Measurements from ENCODE around the gene RAB39A. TPM values are rescaled to one million over a fixed set of nuclear protein-coding genes. Genes with fewer than 3 reads are reported as not detected.
"Not testable (repeated sequence)": the region's sequence is repeated elsewhere in the genome, so short reads cannot be mapped to it uniquely, and the experiment has no call there.

RAB39A gene, protein sequence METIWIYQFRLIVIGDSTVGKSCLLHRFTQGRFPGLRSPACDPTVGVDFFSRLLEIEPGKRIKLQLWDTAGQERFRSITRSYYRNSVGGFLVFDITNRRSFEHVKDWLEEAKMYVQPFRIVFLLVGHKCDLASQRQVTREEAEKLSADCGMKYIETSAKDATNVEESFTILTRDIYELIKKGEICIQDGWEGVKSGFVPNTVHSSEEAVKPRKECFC
- total RNA-seq, result not detected in 2 replicates

DNA sequence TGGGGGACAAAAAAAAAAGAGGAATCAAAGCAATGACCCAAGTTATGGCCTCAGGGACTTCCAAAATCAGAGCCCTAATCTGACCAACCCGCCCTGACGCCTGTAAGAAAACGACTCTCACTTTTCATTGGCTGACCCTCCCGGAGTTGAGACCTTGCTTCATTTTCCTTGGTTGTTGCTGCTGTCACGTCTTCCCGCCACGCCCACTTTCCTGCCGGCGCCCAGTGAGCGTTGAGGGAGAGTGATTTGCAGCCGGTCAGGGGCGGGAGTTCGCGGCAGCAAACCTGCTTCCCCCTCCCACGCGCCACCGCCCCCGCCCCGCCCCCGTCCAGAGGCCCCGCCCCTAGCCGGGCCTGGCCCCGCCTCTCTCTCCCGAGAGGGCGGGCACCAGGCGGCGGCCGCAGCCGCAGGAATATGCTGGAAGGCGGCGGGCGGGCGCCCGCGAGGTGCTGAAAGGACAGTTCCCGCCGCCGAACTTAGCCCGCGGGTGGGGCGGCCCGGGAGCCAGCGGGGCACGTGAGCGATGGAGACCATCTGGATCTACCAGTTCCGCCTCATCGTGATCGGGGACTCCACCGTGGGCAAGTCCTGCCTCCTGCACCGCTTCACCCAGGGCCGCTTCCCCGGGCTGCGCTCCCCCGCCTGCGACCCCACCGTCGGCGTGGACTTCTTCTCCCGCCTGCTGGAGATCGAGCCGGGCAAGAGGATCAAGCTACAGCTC lies at the start of gene RAB39A:
Gene RAB39A, plus strand, starts transcription at position 403 of the 721 bp plus-strand sequence. Its CDS starts 121 bp downstream, at position 524.
- peak within 1 kb of the TSS; percentile 45 for H3K27ac Mint-ChIP-seq
- peak within 1 kb of the TSS; percentile 77 for H3K4me3 Mint-ChIP-seq
- intact Hi-C loops (cut with micrococcal nuclease), result loop anchor here (1.0 to 5.0 kb wide), 3 partner anchors 71 to 88 kb away; partner anchors contain the start of genes CUL5 and SLC35F2

DNA sequence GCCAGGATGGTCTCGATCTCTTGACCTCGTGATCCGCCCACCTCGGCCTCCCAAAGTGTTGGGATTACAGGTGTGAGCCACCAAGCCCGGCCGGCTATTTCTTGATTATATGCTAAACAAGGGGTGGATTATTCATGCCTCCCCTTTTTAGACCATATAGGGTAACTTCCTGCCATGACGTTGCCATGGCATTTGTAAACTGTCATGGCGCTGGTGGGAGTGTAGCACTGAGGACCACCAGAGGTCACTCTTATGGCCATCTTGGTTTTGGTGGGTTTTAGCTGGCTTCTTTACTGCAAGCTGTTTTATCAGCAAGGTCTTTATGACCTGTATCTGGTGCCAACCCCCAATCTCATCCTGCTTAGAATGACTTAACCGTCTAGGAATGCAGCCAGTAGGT lies 46.8 kb upstream of the RAB39A start:
- H3K36me3 Mint-ChIP-seq (ENCODE audit: low read depth); H3K4me3 Mint-ChIP-seq; H3K4me1 Mint-ChIP-seq; intact Hi-C loops (cut with micrococcal nuclease); H3K27ac Mint-ChIP-seq; DNase-seq; H3K9me3 Mint-ChIP-seq; H3K27me3 Mint-ChIP-seq: not testable (repeated sequence)

More for the DNA sequence above, at the start of gene RAB39A:
- no peaks in the 10 kb centered on the region for H3K9me3 Mint-ChIP-seq
- peaks cover 6% of the 10 kb centered on the region for H3K4me1 Mint-ChIP-seq
- peaks cover 29% of the 10 kb centered on the region for H3K27me3 Mint-ChIP-seq
- peak; percentile 90 for DNase-seq
- no peaks in the 10 kb centered on the region for H3K36me3 Mint-ChIP-seq (ENCODE audit: low read depth)

DNA sequence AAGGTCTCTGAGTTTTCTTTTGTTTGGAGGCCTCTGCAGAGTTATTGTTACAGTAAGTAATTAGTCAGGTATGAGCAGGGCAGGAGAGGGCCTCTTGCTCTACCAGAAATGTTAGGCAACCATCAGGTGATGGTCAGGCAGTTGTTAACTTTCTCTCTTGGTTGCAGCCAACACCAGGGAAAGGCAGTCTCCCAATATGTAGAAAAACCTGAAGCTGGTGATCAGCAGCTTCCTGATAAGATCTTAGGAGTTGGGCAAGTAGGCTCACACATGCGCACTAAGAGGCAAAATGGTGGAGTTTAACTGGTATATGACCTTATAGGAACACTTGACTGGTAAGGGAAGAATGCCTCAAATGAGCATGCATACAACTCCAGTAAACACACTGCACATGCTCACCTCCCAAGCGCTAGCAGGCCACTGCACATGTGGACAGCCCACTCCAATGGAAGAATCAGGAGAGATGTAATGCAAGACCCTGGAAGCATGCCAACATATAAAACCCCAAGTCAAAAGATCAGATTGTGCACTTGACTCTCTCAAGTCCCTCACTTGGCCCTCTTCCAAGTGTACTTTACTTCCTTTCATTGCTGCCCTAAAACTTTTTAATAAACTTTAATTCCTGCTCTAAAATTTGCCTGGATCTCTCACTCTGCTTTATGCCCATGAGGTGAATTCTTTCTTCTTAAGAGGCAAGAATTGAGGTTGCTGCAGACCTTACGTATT lies 46.0 kb upstream of the RAB39A start:
- H3K27me3 Mint-ChIP-seq, result peaks cover 2% of the 10 kb centered on the region
- intact Hi-C loops (cut with micrococcal nuclease), result no loop called here
- no peak for DNase-seq
- H3K36me3 Mint-ChIP-seq (ENCODE audit: low read depth), result no peaks in the 10 kb centered on the region
- H3K4me3 Mint-ChIP-seq, result no peak overlapping the region
- no peaks in the 10 kb centered on the region for H3K9me3 Mint-ChIP-seq
- no peaks in the 10 kb centered on the region for H3K4me1 Mint-ChIP-seq
- H3K27ac Mint-ChIP-seq, result no peak overlapping the region

DNA sequence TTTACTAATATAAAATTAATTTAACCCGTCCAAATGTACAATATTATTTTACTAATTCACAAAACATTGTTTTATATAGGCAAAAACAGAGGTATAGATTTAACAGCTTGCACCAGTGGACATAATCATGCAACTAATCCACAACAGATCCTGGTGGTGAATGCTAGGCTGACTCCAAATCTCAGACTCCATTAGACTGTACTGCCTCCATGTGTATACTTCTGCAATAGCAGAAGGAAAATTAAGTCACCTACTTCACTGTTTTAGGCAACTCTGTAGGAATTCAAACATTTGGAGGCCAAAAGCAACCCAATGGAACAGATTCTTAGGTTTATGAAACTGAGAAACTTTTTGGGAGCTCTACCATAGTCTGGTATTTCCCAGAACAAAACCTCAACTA lies 30.0 kb upstream of the RAB39A start:
- Mint-ChIP-seq H3K4me1 (no peaks in the 10 kb centered on the region), H3K4me3 (no peak overlapping the region), H3K27ac (no peak overlapping the region), H3K36me3 (ENCODE audit: low read depth) (no peaks in the 10 kb centered on the region), H3K9me3 (no peaks in the 10 kb centered on the region), H3K27me3 (peaks cover 7% of the 10 kb centered on the region)
- intact Hi-C loops (cut with micrococcal nuclease), result loop anchor here (1.0 kb wide), 1 partner anchor 157 kb away; no protein-coding TSS in a partner anchor
- no peak for DNase-seq

DNA sequence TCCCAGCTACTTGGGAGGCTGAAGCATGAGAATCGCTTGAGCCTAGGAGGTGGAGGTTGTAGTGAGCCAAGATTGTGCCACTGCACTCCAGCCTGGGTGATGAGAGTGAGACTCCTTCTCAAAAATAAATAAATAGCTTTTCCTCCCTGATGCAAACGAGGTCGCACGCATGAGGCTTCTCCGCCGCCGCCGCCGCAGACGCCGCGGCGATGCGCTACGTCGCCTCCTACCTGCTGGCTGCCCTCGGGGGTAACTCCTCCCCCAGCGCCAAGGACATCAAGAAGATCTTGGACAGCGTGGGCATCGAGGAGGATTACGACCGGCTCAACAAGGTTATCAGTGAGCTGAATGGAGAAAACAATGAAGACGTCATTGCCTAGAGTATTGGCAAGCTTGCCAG lies 20.0 kb upstream of the RAB39A start:
- DNase-seq, result no peak
- Mint-ChIP-seq H3K4me1 (no peaks in the 10 kb centered on the region), H3K36me3 (ENCODE audit: low read depth) (no peaks in the 10 kb centered on the region), H3K27ac (no peak overlapping the region), H3K9me3 (no peaks in the 10 kb centered on the region), H3K4me3 (no peak overlapping the region), H3K27me3 (peaks cover 4% of the 10 kb centered on the region)
- intact Hi-C loops (cut with micrococcal nuclease), result no loop called here

DNA sequence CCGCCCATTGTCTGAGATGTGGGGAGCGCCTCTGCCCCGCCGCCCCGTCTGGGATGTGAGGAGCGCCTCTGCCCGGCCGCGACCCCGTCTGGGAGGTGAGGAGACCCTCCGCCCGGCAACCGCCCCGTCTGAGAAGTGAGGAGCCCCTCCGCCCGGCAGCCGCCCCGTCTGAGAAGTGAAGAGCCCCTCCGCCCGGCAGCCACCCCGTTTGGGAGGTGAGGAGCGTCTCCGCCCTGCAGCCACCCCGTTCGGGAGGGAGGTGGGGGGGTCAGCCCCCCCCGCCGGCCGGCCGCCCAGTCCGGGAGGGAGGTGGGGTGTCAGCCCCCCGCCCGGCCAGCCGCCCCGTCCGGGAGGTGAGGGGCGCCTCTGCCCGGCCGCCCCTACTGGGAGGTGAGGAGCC lies 15.8 kb upstream of the RAB39A start:
- H3K4me1 Mint-ChIP-seq; H3K27ac Mint-ChIP-seq; H3K9me3 Mint-ChIP-seq; H3K4me3 Mint-ChIP-seq; H3K36me3 Mint-ChIP-seq (ENCODE audit: low read depth); intact Hi-C loops (cut with micrococcal nuclease); H3K27me3 Mint-ChIP-seq: not testable (repeated sequence)
- peak; percentile 3 for DNase-seq

DNA sequence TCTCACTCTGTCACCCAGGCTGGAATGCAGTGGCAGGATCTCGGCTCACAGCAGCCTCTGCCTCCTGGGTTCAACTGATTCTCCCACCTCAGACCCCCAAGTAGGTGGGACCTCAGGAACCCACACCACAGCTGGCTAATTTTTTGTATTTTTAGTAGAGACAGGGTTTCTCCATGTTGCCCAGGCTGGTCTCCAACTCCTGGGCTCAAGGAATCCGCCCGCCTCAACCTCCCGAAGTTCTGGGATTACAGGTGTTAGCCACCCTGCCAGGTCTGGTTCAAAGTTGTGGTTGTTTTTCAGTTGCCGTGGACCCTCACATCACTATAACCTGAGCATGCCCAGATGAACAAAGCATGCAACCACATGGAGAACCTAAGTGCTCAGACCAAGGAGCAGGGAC lies 13.0 kb upstream of the RAB39A start:
- intact Hi-C loops (cut with micrococcal nuclease), result no loop called here
- no peaks in the 10 kb centered on the region for H3K9me3 Mint-ChIP-seq
- H3K27ac Mint-ChIP-seq, result no peak overlapping the region
- no peaks in the 10 kb centered on the region for H3K36me3 Mint-ChIP-seq (ENCODE audit: low read depth)
- no peak overlapping the region for H3K4me3 Mint-ChIP-seq
- no peak for DNase-seq
- H3K4me1 Mint-ChIP-seq, result no peaks in the 10 kb centered on the region
- no peaks in the 10 kb centered on the region for H3K27me3 Mint-ChIP-seq

DNA sequence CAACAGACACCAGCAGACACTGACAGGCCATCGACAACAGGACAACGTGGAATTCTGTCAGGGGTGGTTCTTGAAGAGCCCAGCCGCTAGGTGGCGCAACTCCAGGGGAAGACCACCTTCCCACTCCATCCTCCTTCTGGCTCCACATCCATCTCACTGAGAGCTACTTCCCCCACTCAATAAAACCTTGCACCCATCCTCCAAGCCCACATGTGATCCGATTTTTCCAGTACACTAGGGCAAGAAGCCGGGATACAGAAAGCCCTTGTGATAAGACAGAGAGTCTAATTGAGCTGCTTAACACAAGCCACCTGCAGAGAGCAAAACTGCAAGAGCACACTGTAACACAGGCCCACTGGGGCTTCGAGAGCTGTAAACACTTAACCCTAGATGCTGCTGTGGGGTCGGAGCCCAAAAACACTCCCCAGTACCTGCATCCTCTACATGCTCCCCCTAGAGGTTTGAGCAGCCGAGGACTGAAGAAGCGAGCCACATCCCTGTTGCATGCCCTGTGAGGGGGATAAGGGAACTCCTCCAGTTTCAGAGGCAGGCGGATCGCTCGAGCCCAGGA lies 11.5 kb upstream of the RAB39A start:
- DNase-seq, result no peak
- H3K4me1 Mint-ChIP-seq, result no peaks in the 10 kb centered on the region
- H3K4me3 Mint-ChIP-seq, result no peak overlapping the region
- no peak overlapping the region for H3K27ac Mint-ChIP-seq
- intact Hi-C loops (cut with micrococcal nuclease), result no loop called here
- no peaks in the 10 kb centered on the region for H3K9me3 Mint-ChIP-seq
- no peaks in the 10 kb centered on the region for H3K27me3 Mint-ChIP-seq
- no peaks in the 10 kb centered on the region for H3K36me3 Mint-ChIP-seq (ENCODE audit: low read depth)

DNA sequence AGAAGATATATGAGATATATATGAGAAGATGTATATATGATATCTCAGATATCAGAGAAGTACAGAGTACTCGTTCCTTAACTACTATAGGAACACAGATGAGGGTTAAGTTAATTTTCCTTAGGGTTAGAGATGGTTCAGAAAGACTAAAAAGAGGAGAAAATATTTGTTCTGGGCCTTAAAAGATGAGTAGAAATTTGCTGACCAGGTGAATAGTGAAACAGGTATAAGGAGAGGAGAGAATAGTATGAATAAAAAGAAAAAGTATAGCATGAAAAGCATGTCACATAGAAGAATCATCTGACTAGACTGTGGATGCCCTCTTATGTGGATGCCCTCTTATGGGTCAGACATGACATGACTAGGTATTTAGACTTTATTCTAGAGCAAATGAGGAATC lies 6.3 kb upstream of the RAB39A start:
- H3K4me3 Mint-ChIP-seq, result no peak overlapping the region
- H3K27me3 Mint-ChIP-seq, result peaks cover 12% of the 10 kb centered on the region
- no peak overlapping the region for H3K27ac Mint-ChIP-seq
- no peak for DNase-seq
- no peaks in the 10 kb centered on the region for H3K36me3 Mint-ChIP-seq (ENCODE audit: low read depth)
- no peaks in the 10 kb centered on the region for H3K4me1 Mint-ChIP-seq
- no peaks in the 10 kb centered on the region for H3K9me3 Mint-ChIP-seq
- intact Hi-C loops (cut with micrococcal nuclease), result no loop called here

DNA sequence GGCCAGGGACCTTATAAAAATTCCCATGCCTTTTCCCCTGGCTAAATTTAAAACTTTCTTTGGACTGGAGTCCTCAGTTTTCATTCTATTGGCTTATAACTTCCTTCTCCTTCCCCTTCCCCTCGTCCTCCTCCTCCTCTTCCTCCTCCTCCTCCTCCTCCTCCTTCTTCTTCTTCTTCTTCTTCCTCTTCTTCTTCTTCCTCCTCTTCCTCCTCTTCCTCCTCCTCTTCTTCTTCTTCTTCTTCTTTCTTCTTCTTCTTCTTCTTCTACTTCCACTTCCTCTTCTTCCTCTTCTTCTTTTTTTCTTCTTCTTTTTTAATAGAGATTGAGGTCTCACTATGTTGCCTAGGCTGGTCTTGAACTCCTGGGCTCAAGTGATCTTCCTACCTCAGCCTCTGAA lies 4.7 kb upstream of the RAB39A start:
- H3K27me3 Mint-ChIP-seq, result peaks cover 17% of the 10 kb centered on the region
- H3K36me3 Mint-ChIP-seq (ENCODE audit: low read depth); DNase-seq; H3K4me3 Mint-ChIP-seq; H3K4me1 Mint-ChIP-seq; intact Hi-C loops (cut with micrococcal nuclease); H3K27ac Mint-ChIP-seq; H3K9me3 Mint-ChIP-seq: not testable (repeated sequence)

DNA sequence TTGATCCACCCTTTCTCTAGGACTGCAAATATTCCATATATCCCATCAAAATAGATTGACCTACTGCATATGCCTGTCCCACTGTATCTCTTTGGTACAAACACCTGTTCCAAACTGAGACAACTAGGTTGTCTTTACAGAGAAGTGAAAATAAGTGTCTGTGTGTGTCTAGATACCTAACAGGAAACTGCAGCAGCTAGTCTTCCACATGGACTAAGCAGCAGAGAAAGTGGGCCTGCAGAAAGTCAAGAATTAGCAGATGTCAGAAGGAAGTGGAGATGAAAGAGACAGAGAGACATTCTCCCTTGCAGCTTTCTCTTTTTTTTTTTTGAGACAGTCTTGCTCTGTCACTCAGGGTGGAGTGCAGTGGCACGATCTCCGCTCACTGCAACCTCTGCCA lies 3.9 kb upstream of the RAB39A start:
- peak; percentile 15 for DNase-seq
- Mint-ChIP-seq H3K9me3 (no peaks in the 10 kb centered on the region), H3K4me3 (no peak overlapping the region), H3K27ac (no peak overlapping the region), H3K27me3 (peaks cover 23% of the 10 kb centered on the region), H3K36me3 (ENCODE audit: low read depth) (no peaks in the 10 kb centered on the region), H3K4me1 (peaks cover 6% of the 10 kb centered on the region)
- intact Hi-C loops (cut with micrococcal nuclease), result no loop called here

DNA sequence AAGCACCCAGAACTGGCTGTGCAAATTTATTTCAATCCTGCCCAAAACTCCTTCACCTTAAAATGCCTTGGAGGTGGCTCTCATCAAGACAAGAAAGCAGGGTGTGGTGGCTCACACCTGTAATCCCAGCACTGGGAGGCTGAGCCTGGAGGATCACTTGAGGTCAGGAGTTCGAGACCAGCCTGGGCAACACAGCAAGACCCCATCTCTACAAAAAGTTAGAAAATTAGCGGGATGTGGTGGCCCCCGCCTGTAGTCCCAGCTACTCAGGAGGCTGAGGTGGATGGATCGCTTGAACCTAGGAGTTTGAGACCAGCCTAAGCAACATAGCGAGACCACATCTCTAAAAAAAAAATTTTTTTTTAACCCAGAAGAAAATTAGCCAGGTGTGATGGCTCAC lies 689 bp upstream of the RAB39A start:
- peak; percentile 45 for DNase-seq
- intact Hi-C loops (cut with micrococcal nuclease), result loop anchor here (5.0 kb wide), 1 partner anchor 70 kb away; the partner anchor contains the start of gene SLC35F2
- H3K4me1 Mint-ChIP-seq, result peaks cover 6% of the 10 kb centered on the region
- H3K36me3 Mint-ChIP-seq (ENCODE audit: low read depth), result no peaks in the 10 kb centered on the region
- no peaks in the 10 kb centered on the region for H3K9me3 Mint-ChIP-seq
- H3K27me3 Mint-ChIP-seq, result peaks cover 34% of the 10 kb centered on the region
- peak overlapping the region; percentile 72 for H3K4me3 Mint-ChIP-seq
- no peak overlapping the region for H3K27ac Mint-ChIP-seq

DNA sequence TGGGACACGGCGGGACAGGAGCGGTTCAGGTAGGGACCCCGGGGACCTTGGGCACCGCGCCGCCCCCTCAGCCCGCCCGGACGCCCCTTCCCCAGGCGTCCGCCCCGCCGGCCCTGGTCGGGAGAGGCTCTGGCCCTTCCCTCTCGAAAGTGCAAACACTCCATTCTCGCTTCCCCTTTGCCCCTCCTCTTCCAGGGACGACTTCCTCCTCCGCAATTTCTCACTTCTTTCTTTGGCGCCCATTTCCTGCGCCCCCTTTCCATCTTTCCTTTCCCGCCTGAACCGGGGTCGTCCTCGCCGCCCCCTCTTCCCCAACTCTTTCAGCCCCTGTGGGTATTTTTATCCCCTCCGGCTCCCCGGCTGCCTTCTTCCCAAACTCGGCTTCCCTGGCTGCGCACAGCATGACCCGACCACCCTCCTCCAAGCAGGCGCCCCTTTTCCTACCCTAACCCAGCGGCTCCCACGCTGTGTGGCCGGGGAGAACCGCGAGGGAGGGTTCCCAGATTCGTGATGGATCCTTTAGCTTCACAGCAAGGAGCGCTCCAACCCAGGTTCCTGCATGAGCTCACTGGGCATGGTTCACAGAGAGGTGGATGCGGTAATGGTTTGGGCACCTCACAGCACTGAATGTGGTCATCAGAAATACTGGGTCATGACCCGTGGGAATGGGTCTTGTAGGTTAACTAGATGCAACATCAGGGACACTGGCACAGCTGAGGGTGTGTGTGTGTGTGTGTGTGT lies 689 bp downstream of the RAB39A start:
- Mint-ChIP-seq H3K9me3 (no peaks in the 10 kb centered on the region), H3K36me3 (ENCODE audit: low read depth) (no peaks in the 10 kb centered on the region), H3K4me3 (peak overlapping the region; percentile 77), H3K4me1 (peaks cover 6% of the 10 kb centered on the region), H3K27ac (peak overlapping the region; percentile 45), H3K27me3 (peaks cover 29% of the 10 kb centered on the region)
- peak; percentile 58 for DNase-seq
- intact Hi-C loops (cut with micrococcal nuclease), result loop anchor here (1.0 to 5.0 kb wide), 3 partner anchors 72 to 89 kb away; partner anchors contain the start of genes CUL5 and SLC35F2

All from activated CD4-positive, alpha-beta T cell treated with anti-CD3 and anti-CD28 coated beads, Interleukin-2, amount 10 ng/mL, durations not matched to agents 24 days and 14 days (primary cell).